Neutrophil (primary cell): ENCODE data around the gene DMD.

ENCODE experiments used
- H3K27ac ChIP-seq: fragments of 200-600 bp; sonication (generic); 2 replicates; pipeline ENCODE4 v1.5.1; 2016; ENCODE audit warnings: mild to moderate bottlenecking, moderate library complexity
- H3K27me3 ChIP-seq: fragments of 200-600 bp; sonication (generic); 2 replicates; pipeline ENCODE4 v1.6.0; 2016; ENCODE audit warnings: mild to moderate bottlenecking
- H3K36me3 ChIP-seq: fragments of 200-600 bp; sonication (generic); 2 replicates; pipeline ENCODE4 v1.5.1; 2017
- H3K4me1 ChIP-seq, 2 experiments: fragments of 200-600 bp in 1 of 2; sonication (generic) in 1 of 2; 1 replicate in 1 of 2; 2 replicates in 1 of 2; pipeline versions ENCODE4 v1.5.1 to v1.6.1; 2013 to 2016; ENCODE audit warnings: low read depth in 1 of 2, low read length in 1 of 2, mild to moderate bottlenecking in 1 of 2, moderate library complexity in 1 of 2; ENCODE audit not compliant: control insufficient read depth in 1 of 2, insufficient read depth in 1 of 2
- H3K4me3 ChIP-seq, 2 experiments: fragments of 200-600 bp in 1 of 2; sonication (generic) in 1 of 2; 1 replicate in 1 of 2; 2 replicates in 1 of 2; pipeline ENCODE4 v1.5.1; 2013 to 2016; ENCODE audit warnings: low read depth in 1 of 2, low read length in 1 of 2, mild to moderate bottlenecking in 1 of 2, moderate library complexity in 1 of 2
- H3K9me3 ChIP-seq: fragments of 200-600 bp; sonication (generic); 2 replicates; pipeline ENCODE4 v1.5.1; 2016
- CTCF ChIP-seq: fragments of 200-600 bp; sonication (generic); IDR thresholded peaks from 2 replicates; pipeline ENCODE4 v1.5.1; 2016; ENCODE audit warnings: antibody characterized with exemption

Gene DMD

GRCh38 chrX:31580726-31581125 lies 1630.6 kb downstream of the DMD start:
- no peak for TF ChIP-seq CTCF
- Histone ChIP-seq H3K27ac (no peak overlapping the region), H3K4me3 (no peak overlapping the region), H3K27me3 (no peaks in the 10 kb centered on the region), H3K9me3 (no peaks in the 10 kb centered on the region), H3K36me3 (no peaks in the 10 kb centered on the region), H3K4me1 (no peaks in the 10 kb centered on the region)

DNA sequence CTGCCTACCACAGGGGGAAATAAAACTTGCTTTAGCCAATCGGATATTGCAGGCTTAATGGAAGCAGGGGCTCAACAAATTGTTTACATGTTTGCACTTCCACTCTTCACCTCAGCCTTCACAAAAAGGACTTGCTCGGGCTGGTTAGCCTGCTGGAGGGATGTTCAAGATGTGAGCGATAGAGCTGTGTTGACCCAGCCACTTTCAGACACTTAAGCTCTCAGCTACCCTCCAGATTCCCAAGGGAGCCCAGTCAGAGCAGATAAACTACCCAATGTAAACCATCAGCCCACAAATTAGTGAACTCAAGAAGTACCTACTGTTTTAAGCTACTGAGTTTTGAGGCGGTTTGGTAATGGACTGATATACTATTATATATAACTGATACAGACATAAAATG lies 1631.1 kb downstream of the DMD start:
- Histone ChIP-seq H3K4me3 (no peak overlapping the region), H3K9me3 (no peaks in the 10 kb centered on the region), H3K36me3 (no peaks in the 10 kb centered on the region), H3K27me3 (no peaks in the 10 kb centered on the region), H3K4me1 (no peaks in the 10 kb centered on the region), H3K27ac (no peak overlapping the region)
- TF ChIP-seq CTCF: no peak

GRCh38 chrX:31572360-31572759 lies 1639.0 kb downstream of the DMD start:
- no peaks in the 10 kb centered on the region for H3K27me3 ChIP-seq
- no peaks in the 10 kb centered on the region for H3K36me3 ChIP-seq
- H3K9me3 ChIP-seq: no peaks in the 10 kb centered on the region
- TF ChIP-seq CTCF: no peak
- no peak overlapping the region for H3K27ac ChIP-seq
- H3K4me3 ChIP-seq: no peak overlapping the region
- no peaks in the 10 kb centered on the region for H3K4me1 ChIP-seq

- no peak overlapping the region for H3K27ac ChIP-seq
- no peak for TF ChIP-seq CTCF
- no peaks in the 10 kb centered on the region for H3K4me1 ChIP-seq
- no peaks in the 10 kb centered on the region for H3K27me3 ChIP-seq
- H3K9me3 ChIP-seq: no peaks in the 10 kb centered on the region
- H3K36me3 ChIP-seq: no peaks in the 10 kb centered on the region
- H3K4me3 ChIP-seq: no peak overlapping the region
Observed at GRCh38 chrX:31570658-31571057, 1640.7 kb downstream of the DMD start.

DNA sequence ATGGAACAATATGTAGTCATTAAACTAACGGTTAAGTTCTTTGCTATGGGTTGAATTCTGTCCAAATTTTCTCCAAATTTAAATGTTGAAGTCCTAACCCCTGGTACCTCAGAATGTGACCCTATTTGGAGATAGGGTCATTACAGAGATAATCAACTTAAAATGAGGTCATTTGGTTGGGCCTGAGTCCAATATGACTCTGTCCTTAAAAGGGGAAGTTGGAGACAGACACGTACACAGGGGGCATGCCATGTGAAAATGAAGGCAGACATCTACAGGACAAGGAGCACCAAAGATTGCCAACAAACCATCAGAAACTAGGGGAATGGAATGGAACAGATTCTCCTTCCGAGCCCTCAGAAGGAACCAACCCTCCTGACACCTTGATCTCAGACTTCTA lies 1647.6 kb downstream of the DMD start:
- Histone ChIP-seq H3K9me3 (no peaks in the 10 kb centered on the region), H3K36me3 (no peaks in the 10 kb centered on the region), H3K27me3 (no peaks in the 10 kb centered on the region), H3K27ac (no peak overlapping the region), H3K4me1 (no peaks in the 10 kb centered on the region), H3K4me3 (no peak overlapping the region)
- no peak for TF ChIP-seq CTCF

DNA sequence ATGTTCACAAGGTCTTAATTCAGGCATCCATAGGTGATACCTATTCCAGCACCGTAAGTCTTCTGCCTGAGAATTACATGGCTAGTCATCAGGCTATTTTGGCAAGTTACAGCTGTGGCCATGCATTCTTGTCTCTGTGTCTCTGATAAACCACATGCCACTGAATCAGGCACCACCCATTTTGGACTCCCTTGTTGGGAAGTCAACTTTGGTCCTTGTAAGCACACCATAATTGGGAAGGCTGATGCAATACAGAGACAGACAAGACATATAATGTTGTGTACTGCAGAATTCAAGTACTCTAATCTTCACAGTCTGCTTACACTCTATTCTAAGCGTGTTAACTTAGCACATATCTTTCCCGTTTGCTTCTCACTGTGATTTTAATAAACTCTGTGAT lies 1655.8 kb downstream of the DMD start:
- no peaks in the 10 kb centered on the region for H3K4me1 ChIP-seq
- H3K36me3 ChIP-seq: no peaks in the 10 kb centered on the region
- no peak for TF ChIP-seq CTCF
- no peak overlapping the region for H3K27ac ChIP-seq
- no peaks in the 10 kb centered on the region for H3K27me3 ChIP-seq
- H3K4me3 ChIP-seq: no peak overlapping the region
- no peaks in the 10 kb centered on the region for H3K9me3 ChIP-seq
